HUES48 (cell line): ENCODE results near the gene CFAP54.

Experiments
- H3K27ac ChIP-seq: one replicate; pipeline ENCODE4 v1.7.0; 2013; ENCODE audit warnings: low read depth, low read length, inconsistent platforms
- H3K27me3 ChIP-seq: 2 replicates; pipeline ENCODE4 v1.6.1; 2013; ENCODE audit warnings: mild to moderate bottlenecking, low read length; ENCODE audit not compliant: control insufficient read depth, insufficient read depth
- H3K36me3 ChIP-seq: 2 replicates; pipeline ENCODE4 v1.6.1; 2013; ENCODE audit warnings: low read length; ENCODE audit not compliant: control insufficient read depth, insufficient read depth
- H3K4me1 ChIP-seq: 2 replicates; pipeline ENCODE4 v1.6.1; 2013; ENCODE audit warnings: mild to moderate bottlenecking, low read length; ENCODE audit not compliant: control insufficient read depth, insufficient read depth
- H3K4me3 ChIP-seq: 2 replicates; pipeline ENCODE4 v1.5.1; 2013; ENCODE audit warnings: mild to moderate bottlenecking, low read depth, low read length
- H3K9ac ChIP-seq: 2 replicates; pipeline ENCODE4 v1.6.1; 2013; ENCODE audit warnings: mild to moderate bottlenecking, low read depth, low read length, moderate library complexity
- H3K9me3 ChIP-seq: 2 replicates; pipeline ENCODE4 v1.6.1; 2013; ENCODE audit warnings: low read length; ENCODE audit not compliant: control insufficient read depth, insufficient read depth

CFAP54 gene

GRCh38 chr12:96866801-96867590 is 377.6 kb downstream of the CFAP54 start:
- H3K27me3 ChIP-seq = no peaks in the 10 kb centered on the region
- peaks cover 10% of the 10 kb centered on the region for H3K4me1 ChIP-seq
- H3K27ac ChIP-seq = no peak overlapping the region
- no peak overlapping the region for H3K9ac ChIP-seq
- H3K36me3 ChIP-seq = no peaks in the 10 kb centered on the region
- H3K4me3 ChIP-seq = no peak overlapping the region
- H3K9me3 ChIP-seq = no peaks in the 10 kb centered on the region

- H3K4me3 ChIP-seq = no peak overlapping the region
- H3K36me3 ChIP-seq = no peaks in the 10 kb centered on the region
- no peak overlapping the region for H3K9ac ChIP-seq
- H3K27ac ChIP-seq = no peak overlapping the region
- no peaks in the 10 kb centered on the region for H3K27me3 ChIP-seq
- no peaks in the 10 kb centered on the region for H3K4me1 ChIP-seq
- no peaks in the 10 kb centered on the region for H3K9me3 ChIP-seq
Measured at GRCh38 chr12:96870946-96871345, 381.6 kb downstream of the CFAP54 start.

- no peak overlapping the region for H3K9ac ChIP-seq
- no peaks in the 10 kb centered on the region for H3K36me3 ChIP-seq
- no peak overlapping the region for H3K27ac ChIP-seq
- H3K9me3 ChIP-seq = no peaks in the 10 kb centered on the region
- no peak overlapping the region for H3K4me3 ChIP-seq
- H3K4me1 ChIP-seq = no peaks in the 10 kb centered on the region
- H3K27me3 ChIP-seq = no peaks in the 10 kb centered on the region
Measured at GRCh38 chr12:96872961-96873360, 383.6 kb downstream of the CFAP54 start.

GRCh38 chr12:96874211-96874610 is 384.8 kb downstream of the CFAP54 start:
- Histone ChIP-seq H3K27ac (no peak overlapping the region), H3K4me1 (no peaks in the 10 kb centered on the region), H3K4me3 (no peak overlapping the region), H3K9me3 (no peaks in the 10 kb centered on the region), H3K9ac (no peak overlapping the region), H3K27me3 (no peaks in the 10 kb centered on the region), H3K36me3 (no peaks in the 10 kb centered on the region)

GRCh38 chr12:96876966-96877365 is 387.6 kb downstream of the CFAP54 start:
- H3K9ac ChIP-seq = no peak overlapping the region
- H3K36me3 ChIP-seq = no peaks in the 10 kb centered on the region
- H3K4me1 ChIP-seq = no peaks in the 10 kb centered on the region
- no peak overlapping the region for H3K4me3 ChIP-seq
- H3K27me3 ChIP-seq = no peaks in the 10 kb centered on the region
- no peak overlapping the region for H3K27ac ChIP-seq
- no peaks in the 10 kb centered on the region for H3K9me3 ChIP-seq

GRCh38 chr12:96878704-96879103 is 389.3 kb downstream of the CFAP54 start:
- Histone ChIP-seq H3K9me3 (no peaks in the 10 kb centered on the region), H3K4me3 (no peak overlapping the region), H3K4me1 (no peaks in the 10 kb centered on the region), H3K27me3 (no peaks in the 10 kb centered on the region), H3K36me3 (no peaks in the 10 kb centered on the region), H3K27ac (no peak overlapping the region), H3K9ac (no peak overlapping the region)

- Histone ChIP-seq H3K36me3 (no peaks in the 10 kb centered on the region), H3K4me1 (no peaks in the 10 kb centered on the region), H3K9me3 (no peaks in the 10 kb centered on the region)
Measured at GRCh38 chr12:96879301-96879700, 389.9 kb downstream of the CFAP54 start.

GRCh38 chr12:96880220-96880619 is 390.8 kb downstream of the CFAP54 start:
- no peaks in the 10 kb centered on the region for H3K36me3 ChIP-seq
- H3K4me3 ChIP-seq = no peak overlapping the region
- no peaks in the 10 kb centered on the region for H3K27me3 ChIP-seq
- H3K9ac ChIP-seq = no peak overlapping the region
- no peaks in the 10 kb centered on the region for H3K9me3 ChIP-seq
- no peaks in the 10 kb centered on the region for H3K4me1 ChIP-seq
- H3K27ac ChIP-seq = no peak overlapping the region

More at GRCh38 chr12:96879301-96879700, 389.9 kb downstream of the CFAP54 start:
- Histone ChIP-seq H3K9ac (no peak overlapping the region), H3K27ac (no peak overlapping the region), H3K4me3 (no peak overlapping the region), H3K27me3 (no peaks in the 10 kb centered on the region)

- no peaks in the 10 kb centered on the region for H3K36me3 ChIP-seq
- H3K4me3 ChIP-seq = no peak overlapping the region
- no peaks in the 10 kb centered on the region for H3K27me3 ChIP-seq
- H3K9me3 ChIP-seq = no peaks in the 10 kb centered on the region
- no peaks in the 10 kb centered on the region for H3K4me1 ChIP-seq
- no peak overlapping the region for H3K9ac ChIP-seq
- H3K27ac ChIP-seq = no peak overlapping the region
Measured at GRCh38 chr12:96881608-96882007, 392.2 kb downstream of the CFAP54 start.

- no peaks in the 10 kb centered on the region for H3K4me1 ChIP-seq
- H3K27ac ChIP-seq = no peak overlapping the region
- H3K36me3 ChIP-seq = no peaks in the 10 kb centered on the region
- H3K9ac ChIP-seq = no peak overlapping the region
- no peaks in the 10 kb centered on the region for H3K27me3 ChIP-seq
- H3K9me3 ChIP-seq = no peaks in the 10 kb centered on the region
- H3K4me3 ChIP-seq = no peak overlapping the region
Measured at GRCh38 chr12:96882862-96883261, 393.5 kb downstream of the CFAP54 start.

- Histone ChIP-seq H3K27ac (no peak overlapping the region), H3K9ac (no peak overlapping the region), H3K36me3 (no peaks in the 10 kb centered on the region), H3K4me3 (no peak overlapping the region), H3K9me3 (no peaks in the 10 kb centered on the region), H3K4me1 (no peaks in the 10 kb centered on the region), H3K27me3 (no peaks in the 10 kb centered on the region)
Measured at GRCh38 chr12:96883571-96883970, 394.2 kb downstream of the CFAP54 start.
